HL-60 (cell line): ENCODE measurements around the gene ILDR1.

Experiments
- DNase-seq, 2 experiments: peaks; one replicate each; pipeline ENCODE4 v3.0.0-alpha.2; 2010 to 2020; ENCODE audit warnings: low read depth in 1 of 2, low spot score in 1 of 2
- H3K27ac ChIP-seq: fragments of 250-450 bp; sonication (Bioruptor Pico); replicated peaks from 2 replicates; pipeline ENCODE4 v1.5.1; 2020; ENCODE audit warnings: mild to moderate bottlenecking, moderate library complexity
- H3K27me3 ChIP-seq: fragments of 250-450 bp; sonication (Bioruptor Pico); 2 replicates; pipeline ENCODE4 v1.5.1; 2021; ENCODE audit warnings: mild to moderate bottlenecking, moderate library complexity; ENCODE audit not compliant: insufficient read depth, poor library complexity, severe bottlenecking
- H3K4me3 ChIP-seq: replicated peaks from 2 replicates; pipeline ENCODE4 v1.5.1; 2011; ENCODE audit warnings: mild to moderate bottlenecking, control low read depth, low read length; ENCODE audit not compliant: insufficient read depth
- GABPA ChIP-seq: IDR thresholded peaks from 2 replicates; pipeline ENCODE4 v1.6.1; 2012; ENCODE audit warnings: low read depth
- POLR2AphosphoS5 ChIP-seq: IDR thresholded peaks from 2 replicates; pipeline ENCODE4 v1.6.1; 2012; ENCODE audit warnings: low read depth
- SPI1 ChIP-seq: IDR thresholded peaks from 2 replicates; pipeline ENCODE4 v1.6.1; 2012; ENCODE audit warnings: low read depth, mild to moderate bottlenecking, borderline replicate concordance
- TF ChIP-seq, protein P1 (sequence below): IDR thresholded peaks from 2 replicates; pipeline ENCODE4 v1.6.1; 2012; ENCODE audit warnings: low read depth; ENCODE audit not compliant: insufficient replicate concordance
- TF ChIP-seq, protein P2 (sequence below): IDR thresholded peaks from one replicate; pipeline ENCODE4 v1.5.1; 2011; ENCODE audit warnings: low read length, control low read depth, inconsistent platforms; ENCODE audit not compliant: insufficient read depth

ILDR1 gene

DNA sequence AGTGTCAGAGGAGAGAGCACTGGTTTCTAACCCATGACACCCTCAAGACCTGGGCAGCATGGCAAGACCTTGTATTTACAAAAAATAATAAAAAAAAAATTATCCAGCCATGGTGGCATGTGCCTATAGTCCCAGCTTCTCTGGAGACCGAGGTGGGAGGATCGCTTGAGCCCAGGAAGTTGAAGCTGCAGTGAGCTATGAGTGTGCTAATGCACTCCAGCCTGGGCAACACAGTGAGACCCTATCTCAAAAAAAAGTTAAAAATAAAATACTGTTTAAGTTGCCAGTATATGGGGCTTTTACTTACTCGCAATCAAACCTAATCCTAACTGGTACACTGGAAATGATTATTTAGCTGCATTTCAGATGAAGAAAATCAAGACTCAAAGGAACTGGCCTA is 20.2 kb downstream of the ILDR1 start:
- H3K4me3 ChIP-seq, result no peak overlapping the region
- H3K27ac ChIP-seq, result no peak overlapping the region
- DNase-seq, result no peak
- TF ChIP-seq POLR2AphosphoS5 (no peak), SPI1 (no peak), GABPA (no peak)
- TF ChIP-seq, protein P1, sequence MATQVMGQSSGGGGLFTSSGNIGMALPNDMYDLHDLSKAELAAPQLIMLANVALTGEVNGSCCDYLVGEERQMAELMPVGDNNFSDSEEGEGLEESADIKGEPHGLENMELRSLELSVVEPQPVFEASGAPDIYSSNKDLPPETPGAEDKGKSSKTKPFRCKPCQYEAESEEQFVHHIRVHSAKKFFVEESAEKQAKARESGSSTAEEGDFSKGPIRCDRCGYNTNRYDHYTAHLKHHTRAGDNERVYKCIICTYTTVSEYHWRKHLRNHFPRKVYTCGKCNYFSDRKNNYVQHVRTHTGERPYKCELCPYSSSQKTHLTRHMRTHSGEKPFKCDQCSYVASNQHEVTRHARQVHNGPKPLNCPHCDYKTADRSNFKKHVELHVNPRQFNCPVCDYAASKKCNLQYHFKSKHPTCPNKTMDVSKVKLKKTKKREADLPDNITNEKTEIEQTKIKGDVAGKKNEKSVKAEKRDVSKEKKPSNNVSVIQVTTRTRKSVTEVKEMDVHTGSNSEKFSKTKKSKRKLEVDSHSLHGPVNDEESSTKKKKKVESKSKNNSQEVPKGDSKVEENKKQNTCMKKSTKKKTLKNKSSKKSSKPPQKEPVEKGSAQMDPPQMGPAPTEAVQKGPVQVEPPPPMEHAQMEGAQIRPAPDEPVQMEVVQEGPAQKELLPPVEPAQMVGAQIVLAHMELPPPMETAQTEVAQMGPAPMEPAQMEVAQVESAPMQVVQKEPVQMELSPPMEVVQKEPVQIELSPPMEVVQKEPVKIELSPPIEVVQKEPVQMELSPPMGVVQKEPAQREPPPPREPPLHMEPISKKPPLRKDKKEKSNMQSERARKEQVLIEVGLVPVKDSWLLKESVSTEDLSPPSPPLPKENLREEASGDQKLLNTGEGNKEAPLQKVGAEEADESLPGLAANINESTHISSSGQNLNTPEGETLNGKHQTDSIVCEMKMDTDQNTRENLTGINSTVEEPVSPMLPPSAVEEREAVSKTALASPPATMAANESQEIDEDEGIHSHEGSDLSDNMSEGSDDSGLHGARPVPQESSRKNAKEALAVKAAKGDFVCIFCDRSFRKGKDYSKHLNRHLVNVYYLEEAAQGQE, result no peak
- TF ChIP-seq, protein P2, sequence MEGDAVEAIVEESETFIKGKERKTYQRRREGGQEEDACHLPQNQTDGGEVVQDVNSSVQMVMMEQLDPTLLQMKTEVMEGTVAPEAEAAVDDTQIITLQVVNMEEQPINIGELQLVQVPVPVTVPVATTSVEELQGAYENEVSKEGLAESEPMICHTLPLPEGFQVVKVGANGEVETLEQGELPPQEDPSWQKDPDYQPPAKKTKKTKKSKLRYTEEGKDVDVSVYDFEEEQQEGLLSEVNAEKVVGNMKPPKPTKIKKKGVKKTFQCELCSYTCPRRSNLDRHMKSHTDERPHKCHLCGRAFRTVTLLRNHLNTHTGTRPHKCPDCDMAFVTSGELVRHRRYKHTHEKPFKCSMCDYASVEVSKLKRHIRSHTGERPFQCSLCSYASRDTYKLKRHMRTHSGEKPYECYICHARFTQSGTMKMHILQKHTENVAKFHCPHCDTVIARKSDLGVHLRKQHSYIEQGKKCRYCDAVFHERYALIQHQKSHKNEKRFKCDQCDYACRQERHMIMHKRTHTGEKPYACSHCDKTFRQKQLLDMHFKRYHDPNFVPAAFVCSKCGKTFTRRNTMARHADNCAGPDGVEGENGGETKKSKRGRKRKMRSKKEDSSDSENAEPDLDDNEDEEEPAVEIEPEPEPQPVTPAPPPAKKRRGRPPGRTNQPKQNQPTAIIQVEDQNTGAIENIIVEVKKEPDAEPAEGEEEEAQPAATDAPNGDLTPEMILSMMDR, result no peak
- H3K27me3 ChIP-seq, result no peaks in the 10 kb centered on the region

DNA sequence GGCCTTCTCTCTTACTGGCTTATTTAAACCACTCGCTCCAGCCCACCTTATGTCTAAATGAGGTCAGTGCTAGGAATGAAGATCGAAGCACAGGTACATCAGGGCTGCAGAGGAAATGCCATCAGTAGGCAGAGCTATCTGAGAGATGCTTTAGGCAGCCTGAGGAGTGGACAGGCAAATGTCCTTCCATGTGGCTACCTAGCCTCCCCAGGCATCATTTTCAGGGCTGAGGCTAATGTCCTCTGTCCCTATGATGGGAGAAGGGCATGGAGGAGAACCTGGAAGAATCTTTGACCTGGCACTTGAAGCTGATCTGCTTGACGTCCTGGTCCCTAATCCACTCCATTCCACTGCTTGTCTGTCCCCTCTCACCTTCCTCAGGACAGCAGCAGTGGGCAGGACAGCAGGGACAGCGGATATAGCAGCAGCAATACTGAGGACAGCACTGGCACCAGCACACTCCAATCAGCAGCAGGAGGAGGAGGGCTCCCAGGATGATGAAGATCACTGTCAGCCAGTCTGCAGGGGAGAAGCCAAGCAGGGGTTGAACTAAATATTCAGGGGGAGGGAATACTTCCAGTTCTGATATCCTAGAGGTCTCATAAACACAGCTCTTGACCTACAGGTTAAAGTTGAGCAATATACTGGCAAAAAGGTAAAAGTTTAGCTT is 21.0 kb downstream of the ILDR1 start:
- Histone ChIP-seq H3K27ac (no peak overlapping the region), H3K27me3 (no peaks in the 10 kb centered on the region), H3K4me3 (no peak overlapping the region)
- DNase-seq, result no peak
- no peak for TF ChIP-seq GABPA
- TF ChIP-seq, protein P1, result no peak

DNA sequence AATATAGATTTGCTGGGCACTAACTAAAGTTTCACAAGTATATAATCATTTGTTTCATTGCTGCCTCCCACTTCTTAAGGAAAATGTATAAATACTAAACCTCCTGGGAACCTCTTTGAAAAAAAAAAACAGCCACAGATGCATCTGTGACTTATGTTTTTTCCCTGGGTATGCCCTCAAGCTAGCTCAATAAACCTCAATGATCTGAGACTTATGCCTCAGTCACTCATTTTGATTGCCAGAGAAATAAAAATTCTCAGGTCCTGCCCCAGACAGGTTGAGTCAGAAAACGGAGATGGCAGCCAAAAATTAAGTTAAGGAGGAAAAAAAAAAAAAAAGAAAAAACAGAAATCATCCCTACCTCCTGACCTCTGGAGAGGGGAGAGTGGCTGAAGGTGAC is 22.1 kb downstream of the ILDR1 start:
- no peak for DNase-seq
- Histone ChIP-seq H3K4me3 (no peak overlapping the region), H3K27ac (no peak overlapping the region), H3K27me3 (no peaks in the 10 kb centered on the region)
- TF ChIP-seq POLR2AphosphoS5, result no peak
- TF ChIP-seq SPI1, result no peak
- TF ChIP-seq, protein P1, result no peak
- TF ChIP-seq GABPA, result no peak
- TF ChIP-seq, protein P2, result no peak
